GM12872 (cell line): ENCODE data around the gene COL15A1.

Experiments used
- CTCF ChIP-seq: IDR thresholded peaks from 3 replicates; pipeline ENCODE4 v1.5.1; 2011; ENCODE audit warnings: low read depth, mild to moderate bottlenecking, low read length, moderate library complexity; ENCODE audit not compliant: insufficient read depth

Gene COL15A1

DNA sequence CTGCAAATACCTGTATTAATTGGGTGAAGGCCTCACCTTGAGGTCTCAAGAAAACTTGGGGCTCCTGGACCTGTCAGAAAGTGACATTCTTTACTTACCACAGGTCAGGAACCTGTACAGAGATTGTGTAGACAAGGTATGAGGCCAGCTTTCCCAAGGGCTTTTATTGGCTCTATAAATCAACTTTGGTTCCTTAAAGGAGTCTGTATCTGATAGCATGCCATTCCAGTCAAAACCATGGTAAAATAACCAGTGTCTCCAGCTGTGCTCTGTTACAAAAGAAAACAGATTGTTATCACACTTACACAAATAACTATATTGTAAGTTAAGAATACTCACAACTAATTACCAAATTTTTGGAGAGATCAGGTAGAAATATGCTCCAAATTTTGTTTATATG lies 64.5 kb downstream of the COL15A1 start:
- no peak for TF ChIP-seq CTCF

- TF ChIP-seq CTCF, result no peak
Measured at GRCh38 chr9:99011161-99011709, 67.5 kb downstream of the COL15A1 start.

- TF ChIP-seq CTCF, result peak; percentile 19; the same call in 1 of the 3 replicates
Measured at GRCh38 chr9:99012957-99013512, 69.3 kb downstream of the COL15A1 start.

GRCh38 chr9:99013550-99013949 lies 69.8 kb downstream of the COL15A1 start:
- TF ChIP-seq CTCF, result no peak

DNA sequence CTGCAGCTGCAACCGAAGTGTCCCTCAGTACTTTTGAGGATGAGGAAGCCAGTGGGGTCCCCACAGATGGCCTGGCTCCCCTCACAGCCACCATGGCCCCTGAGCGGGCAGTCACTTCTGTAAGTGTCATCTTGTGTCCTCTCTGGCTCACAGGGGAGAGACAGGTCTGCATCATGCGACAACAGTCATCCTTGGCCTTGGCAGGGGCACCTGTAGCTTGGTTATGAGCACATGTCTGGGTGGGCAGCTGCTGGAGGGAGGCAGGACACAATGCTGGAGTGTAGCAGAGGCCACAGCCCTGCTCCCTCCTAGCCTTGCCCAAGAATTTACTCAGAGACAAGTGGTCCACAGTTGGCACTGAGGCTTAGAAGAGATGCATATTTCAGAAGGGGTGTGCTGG lies 71.7 kb downstream of the COL15A1 start:
- no peak for TF ChIP-seq CTCF

- TF ChIP-seq CTCF, result no peak
Measured at GRCh38 chr9:99015890-99016289, 72.2 kb downstream of the COL15A1 start.

DNA sequence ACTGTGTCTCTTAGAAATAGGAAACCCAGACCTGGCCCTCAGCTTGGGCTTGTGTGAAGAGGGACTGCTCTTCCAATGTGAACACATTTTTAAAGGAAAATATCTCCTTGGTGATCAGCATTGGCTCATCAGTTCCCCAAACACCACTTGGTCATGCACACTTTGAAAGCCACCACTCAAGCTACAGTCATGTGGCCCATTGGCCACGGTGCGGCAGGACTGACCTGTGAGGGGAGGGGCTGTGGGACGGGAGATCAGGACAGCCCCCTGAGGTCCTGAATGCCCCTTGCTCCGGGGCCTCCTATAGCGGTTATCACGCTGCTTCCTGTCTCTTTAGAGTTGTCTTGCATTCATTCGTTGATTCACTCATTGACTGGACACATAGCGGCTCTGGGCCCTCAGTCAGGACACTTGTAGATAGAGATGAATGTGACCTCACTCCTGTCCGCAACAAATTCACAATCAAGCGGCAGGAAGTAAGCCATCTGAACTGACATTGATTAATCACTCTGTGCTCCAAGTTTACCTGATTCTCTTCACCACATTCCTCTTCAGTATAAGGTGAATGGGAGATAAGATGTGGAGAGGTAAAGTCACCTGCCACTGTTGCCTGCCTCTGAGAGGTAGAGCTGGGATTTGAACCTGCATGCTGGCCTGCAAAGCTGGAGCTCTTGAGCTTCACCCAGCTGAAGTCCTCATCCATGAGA lies 73.1 kb downstream of the COL15A1 start:
- no peak for TF ChIP-seq CTCF
